GM18907 (cell line): ENCODE measurements around the gene BEX3.
"Not testable (repeated sequence)": the region's sequence is repeated elsewhere in the genome, so short reads cannot be mapped to it uniquely, and the experiment has no call there.

Source experiments
- ATAC-seq: cut with Tn5 transposase; IDR thresholded peaks from one replicate; pipeline ENCODE4 v1.9.1; 2021; ENCODE audit warnings: mild to moderate bottlenecking, moderate library complexity; ENCODE audit not compliant: unreplicated experiment

The BEX3 gene

DNA sequence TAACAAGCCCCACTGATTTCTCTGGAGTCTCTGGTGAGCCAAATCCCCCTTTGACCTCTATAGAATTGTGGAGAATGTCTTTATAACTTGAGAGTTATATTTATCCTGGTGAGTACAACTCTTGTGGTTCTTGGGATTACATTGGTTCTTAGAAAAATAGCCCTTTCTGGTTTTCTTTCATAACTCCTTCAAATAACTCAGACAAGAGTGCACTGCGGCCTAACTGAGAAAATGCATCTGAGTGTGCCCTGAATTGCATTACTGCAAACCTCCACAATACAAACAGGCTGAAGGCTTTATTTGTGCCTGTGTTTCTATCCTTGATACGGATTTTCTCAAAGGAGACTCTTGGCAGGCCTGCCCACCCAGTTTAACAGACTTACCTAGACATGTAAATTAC, 2.7 kb downstream of the BEX3 start:
- ATAC-seq = no peak

DNA sequence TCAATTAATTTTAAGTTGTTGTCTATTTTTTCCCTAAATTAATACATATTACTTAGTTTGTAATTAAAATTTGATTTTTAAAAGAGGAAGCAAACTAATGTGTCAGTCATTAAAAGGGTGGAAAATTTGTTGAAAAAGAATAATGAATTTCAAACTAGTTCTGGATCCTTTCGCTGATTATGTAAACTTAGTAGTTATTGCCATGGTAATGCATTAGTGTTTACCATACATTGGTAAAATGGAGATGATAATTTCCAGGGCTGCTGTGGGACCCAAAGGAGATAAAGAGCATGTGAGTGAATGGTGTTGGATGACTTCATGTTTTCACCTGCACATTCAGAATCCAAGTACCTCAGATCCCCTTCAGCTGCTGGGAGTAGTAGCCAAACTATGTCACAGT, 6.5 kb downstream of the BEX3 start:
- no peak for ATAC-seq

DNA sequence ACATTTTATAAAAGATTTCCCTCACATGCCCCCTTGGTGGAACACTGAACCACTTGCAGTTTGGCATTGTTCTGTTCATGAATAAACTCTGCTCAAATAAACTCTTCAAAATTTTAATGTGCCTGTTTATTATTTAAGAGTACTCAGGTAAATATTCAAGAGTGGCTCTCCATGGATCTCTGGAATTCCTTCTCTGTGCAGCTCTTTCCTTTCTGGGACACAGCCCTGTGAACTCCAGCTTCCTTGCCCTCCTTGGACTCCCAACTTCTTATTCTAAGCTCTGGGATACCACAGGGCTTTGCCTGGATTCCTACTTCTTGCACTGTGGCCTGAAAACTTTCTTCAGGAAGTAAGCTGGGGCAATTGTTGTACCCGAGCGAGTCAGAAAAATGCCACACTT, 8.3 kb downstream of the BEX3 start:
- no peak for ATAC-seq

DNA sequence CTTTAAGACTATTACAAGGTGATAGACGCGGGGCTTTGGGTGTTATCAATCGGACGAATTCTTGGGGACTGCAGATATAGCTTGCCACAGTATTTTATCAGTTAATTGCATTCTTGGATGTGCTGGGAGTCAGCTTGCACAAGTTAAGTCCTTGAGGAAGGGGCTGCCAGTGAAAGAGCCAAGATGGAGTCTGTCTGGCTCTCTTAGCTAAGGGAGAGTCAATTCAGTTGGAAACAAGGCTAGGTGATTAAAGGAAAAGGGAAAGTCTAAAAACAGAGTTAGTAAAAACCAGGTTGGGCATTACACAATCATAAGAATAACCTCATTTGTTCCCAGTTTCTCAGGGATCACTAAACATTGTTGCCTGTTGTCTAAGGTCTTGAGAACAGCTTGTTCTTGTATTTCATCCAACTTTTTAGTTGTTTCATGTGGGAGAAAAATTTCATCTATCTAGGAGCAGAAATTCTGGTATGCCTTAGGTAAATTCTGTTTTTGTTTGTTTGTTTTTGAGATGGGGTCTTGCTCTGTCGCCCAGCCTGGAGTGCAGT, 9.0 kb downstream of the BEX3 start:
- ATAC-seq = not testable (repeated sequence)

DNA sequence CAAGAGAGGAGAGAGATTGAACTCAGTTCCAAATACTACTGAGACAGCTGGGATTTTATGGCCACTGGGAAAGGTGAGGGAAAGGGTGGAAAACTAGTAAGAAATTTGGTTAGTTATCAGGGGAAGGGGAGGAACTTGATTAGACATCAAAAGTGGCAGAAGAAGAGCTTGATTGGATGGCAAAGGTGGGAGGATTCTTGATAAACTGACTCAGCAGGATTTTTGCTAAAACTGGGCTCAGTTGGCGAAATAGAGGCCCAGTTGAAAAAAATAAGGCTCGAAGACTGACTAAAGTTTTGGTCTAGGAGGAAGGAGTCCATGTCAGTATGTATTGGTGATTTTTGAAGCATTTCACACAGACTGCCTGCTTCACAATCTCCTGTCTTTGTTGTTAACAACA, 10.0 kb downstream of the BEX3 start:
- no peak for ATAC-seq

DNA sequence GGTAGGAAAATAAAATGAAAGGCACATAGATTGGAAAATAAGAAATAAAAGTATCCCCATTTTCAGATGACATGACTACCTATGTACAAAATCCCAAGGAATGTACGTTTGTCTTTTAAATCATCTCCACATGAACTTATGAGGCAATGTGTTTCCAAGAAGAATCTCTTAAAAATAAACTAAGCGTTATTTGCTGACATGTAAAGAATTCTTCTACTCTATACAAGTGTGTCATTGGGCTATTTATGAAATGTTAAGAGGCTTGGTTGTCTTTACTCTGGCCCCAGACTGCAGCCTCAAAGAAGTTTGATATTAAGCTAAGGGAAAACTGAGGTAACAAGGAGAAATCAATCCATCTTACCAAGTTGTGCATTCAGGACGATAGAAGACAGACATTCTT, 17.1 kb downstream of the BEX3 start:
- ATAC-seq = no peak

DNA sequence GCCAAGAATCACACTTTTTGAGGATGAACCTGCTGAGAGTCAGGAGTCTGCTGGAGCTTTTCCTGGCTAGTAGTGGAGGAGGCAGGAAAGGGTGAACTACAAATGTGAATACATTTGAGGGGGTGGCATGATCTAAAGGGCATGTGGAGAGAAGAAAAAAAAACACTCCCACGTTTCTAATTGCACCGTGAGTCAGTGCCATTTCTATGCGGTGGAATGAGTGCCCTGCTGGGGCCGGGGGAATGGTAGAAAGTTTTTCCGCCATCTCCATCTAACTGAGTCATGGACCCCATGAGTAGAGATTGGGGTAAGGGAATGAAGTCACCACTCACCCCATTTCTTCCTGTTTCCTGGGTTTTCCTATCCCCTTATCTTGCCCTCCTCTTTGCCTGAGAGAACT, 19.8 kb downstream of the BEX3 start:
- ATAC-seq = no peak

DNA sequence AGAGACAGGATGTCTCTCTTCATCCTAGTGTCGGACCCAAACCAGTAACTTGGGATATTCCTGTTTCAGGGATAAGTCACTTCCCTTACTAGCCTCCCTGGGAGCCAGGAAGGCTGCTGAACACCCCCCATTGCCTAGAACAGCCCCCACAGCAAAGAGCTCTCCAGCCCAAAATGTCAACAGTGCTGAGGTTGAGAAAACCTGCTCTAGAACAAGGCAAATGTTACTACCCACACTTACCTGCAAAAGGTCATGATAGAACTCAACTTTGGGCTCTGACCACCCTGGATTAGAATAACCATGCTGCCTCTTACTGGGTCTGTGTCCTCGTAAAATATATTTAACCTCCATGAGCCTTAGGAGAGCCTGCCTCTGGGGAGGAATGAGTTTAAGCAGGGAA, 20.3 kb downstream of the BEX3 start:
- ATAC-seq = no peak

DNA sequence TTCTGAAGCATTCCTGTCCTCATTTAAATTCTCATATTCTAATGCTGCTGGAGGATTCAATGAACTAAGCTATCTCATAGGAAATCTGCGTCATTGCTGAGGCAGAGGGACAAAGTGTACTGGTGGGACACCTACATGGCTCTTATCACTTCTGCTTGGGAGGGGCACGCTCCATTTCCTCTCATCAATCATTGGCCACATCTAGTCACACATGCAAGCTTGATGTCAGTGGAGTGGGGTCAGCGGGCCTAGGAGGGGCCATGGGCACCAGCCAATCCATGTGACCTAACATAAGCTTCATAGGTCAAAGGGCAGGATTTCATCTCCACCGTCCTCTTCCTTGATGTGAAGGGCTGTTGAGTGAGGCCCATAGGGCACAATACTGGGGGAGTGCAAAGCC, 21.4 kb downstream of the BEX3 start:
- no peak for ATAC-seq

DNA sequence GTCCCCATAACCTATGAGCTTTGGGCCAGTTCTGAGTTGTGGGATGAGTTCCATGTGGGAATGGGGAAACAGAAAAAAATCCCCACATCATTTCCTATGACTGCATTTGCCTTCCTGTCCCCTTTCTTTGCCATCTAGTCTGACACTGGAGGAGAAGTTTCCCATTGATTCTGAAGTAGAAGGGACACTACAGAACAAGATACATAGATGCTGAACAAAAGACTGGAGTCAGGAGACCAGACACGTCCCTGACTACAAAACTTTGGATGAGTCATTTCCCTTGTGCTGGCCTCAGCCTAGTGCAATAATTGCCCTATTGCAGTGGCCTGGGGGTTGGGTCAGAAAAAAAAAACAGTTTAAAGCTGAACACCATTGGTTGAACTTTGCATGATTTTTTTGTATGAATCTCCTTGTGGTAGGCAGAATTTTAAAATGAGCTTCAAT, 22.1 kb downstream of the BEX3 start:
- ATAC-seq = no peak

DNA sequence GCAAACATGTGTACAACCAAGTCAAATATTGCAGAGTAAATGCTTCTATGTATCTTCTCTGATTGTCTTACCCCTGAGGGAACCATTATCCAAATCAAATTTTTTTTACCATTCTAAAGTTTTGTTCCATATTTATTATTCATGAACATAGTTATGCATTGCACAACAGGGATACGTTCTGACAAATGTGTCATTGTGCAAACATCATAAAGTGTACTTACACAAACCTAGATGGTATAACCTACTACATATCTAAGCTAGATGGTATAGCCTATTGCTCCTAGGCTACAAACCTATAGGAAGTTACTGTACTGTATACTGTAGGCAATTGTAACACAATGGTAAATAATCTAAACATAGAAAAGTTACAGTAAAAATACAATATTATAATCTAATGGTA, 23.4 kb downstream of the BEX3 start:
- no peak for ATAC-seq

DNA sequence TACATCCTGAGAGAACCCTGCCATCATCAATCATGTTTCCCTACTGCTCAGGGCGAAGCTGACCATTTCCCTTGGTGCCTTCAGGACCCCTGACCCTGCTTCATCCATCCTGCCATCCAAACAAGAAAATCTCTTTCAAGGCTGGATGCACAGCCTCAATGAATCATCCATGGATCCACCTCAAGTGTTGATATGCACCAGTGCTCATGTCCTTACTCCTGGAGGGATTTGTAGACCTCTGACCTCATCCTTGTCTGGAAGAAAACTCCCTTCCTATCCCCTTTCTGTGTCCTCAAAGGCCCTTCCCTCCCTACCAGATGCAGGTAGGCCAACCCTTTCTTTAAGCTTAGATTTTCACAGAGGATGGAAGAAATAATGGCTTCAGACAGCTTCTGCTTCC, 24.6 kb downstream of the BEX3 start:
- no peak for ATAC-seq

DNA sequence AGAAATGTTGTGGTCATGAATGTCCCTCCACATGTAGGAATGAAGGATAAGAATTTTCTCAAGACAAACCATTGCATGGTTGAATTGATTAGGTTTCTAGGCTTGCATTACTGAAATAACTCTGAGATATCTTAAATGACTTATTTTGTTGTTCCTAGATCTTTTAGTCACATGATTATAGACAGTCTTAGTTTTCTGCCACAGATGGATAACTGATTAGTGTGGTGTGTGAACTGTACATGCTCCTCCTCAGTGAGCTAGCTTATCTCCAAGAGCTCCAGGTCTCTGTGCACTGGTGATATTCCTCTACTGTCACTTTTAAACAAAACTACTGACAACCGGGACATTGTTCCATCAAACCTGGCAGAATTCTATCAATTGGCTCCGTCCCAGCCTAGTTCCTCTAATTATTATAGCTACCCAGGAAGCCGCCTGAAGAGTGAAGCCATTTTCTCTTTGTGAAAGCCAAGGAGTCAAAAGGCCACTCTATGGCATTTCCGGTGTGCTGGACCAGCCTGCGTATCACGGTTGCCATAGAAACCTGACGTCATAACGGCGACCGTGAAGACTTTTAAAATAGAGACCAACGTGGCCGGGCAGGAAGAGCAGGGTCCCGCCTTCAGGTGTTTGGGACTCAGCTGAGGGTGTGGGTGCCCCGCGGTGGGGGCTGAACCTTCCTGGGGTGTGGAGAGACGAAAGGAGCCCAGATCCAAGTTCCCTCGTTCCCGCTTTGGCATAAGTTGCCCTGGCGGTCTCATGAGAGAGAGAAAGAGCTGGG, 28.1 kb downstream of the BEX3 start:
- peak; percentile 96 for ATAC-seq

DNA sequence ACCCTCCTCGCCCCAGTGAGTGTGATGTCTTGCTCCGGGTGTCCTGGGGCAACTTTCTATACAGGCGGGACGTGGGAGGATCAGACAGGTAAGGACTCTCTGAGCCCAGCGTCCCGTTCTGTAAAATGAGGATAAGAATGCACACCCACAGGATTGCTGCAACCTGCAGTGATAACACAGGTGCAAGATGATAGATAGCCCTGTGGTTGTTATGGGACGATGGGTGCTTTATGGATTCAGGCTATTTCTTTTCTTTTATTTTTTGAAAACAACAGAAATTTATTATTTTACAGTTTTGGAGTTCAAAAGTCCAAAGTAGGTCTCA, 28.6 kb downstream of the BEX3 start:
- no peak for ATAC-seq

DNA sequence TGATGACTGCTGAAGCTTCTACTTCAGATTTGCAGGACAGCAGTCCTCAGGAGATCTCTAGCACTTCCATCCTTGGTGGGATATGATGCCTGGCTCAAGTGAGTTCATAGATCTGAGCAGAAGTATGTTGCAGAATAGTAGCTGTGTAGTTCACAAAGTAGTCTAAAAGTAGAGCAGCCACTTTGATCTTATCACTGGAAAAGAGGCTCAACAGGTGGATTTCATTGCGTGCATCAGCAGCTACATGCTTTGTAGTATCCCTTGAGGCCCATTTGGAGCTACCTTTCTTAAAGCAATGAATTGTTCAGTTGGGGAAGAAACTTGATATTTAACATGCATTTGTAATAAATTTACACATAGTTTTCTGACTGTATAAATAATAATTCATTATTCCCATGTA, 29.9 kb downstream of the BEX3 start:
- ATAC-seq = no peak

DNA sequence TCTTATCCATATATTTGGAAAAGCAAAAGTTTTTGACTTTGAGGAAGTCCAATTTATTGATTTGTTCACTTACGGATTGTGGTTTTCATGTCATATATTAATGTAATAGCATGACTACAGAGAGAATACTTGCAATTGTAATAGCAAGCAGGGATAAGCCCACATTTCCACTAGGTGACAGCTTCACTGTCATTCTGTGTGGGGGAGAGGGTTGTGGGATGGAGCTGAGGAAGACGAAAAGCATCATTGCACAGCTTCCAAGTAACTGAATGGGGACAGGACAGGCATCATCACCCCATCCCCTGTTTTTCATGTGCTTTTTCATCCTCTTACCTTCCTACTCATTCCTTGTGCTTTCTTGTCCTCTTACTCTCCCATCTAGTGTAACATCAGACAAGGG, 31.4 kb downstream of the BEX3 start:
- ATAC-seq = no peak

DNA sequence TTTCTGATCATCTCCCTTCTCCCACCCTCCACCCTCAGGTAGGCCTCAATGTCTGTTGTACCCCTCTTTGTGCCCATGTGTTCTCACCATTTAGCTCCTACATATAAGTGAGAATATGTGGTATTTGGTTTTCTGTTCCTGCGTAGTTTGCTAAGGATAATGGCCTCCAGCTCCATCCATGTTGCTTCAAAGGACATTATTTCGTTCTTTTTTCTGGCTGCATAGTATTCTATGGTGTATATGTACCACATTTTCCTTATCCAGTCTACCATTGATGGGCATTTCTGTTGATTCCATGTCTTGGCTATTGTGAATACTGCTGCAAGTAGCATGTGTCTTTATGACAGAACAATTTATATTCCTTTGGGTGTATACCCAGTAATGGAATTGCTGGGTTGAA, 35.4 kb downstream of the BEX3 start:
- not testable (repeated sequence) for ATAC-seq

DNA sequence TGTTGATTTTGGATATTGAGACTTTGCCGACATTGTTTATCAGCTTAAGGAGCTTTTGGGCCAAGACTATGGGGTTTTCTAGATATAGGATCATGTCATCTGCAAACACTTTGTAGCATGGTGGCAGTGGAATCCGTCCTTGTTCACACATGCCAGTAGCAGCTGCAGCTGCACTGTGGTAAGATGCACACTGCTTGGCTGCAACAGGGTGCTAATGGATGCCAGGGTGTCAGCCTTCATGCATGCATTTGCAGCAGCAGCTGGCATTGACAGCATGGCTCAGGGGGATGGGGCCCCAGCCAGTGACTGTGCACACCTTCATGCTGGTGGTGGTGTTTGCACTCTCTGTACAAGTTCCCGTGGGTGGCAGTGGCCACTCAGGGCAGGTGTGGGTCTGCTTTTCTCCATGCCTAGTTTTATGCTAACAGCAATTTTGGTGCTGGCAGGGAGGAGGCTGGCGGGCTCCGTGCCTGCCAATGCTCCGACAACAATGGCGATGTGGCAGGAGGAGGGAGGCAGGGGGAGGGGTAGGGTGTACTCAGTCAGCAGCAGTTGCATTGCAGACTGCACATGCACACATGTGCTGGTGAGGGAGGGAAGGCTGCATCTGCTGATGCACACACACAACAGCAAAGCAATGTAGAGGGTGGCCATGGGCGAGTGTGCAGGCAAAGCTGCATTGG, 37.5 kb downstream of the BEX3 start:
- no peak for ATAC-seq

DNA sequence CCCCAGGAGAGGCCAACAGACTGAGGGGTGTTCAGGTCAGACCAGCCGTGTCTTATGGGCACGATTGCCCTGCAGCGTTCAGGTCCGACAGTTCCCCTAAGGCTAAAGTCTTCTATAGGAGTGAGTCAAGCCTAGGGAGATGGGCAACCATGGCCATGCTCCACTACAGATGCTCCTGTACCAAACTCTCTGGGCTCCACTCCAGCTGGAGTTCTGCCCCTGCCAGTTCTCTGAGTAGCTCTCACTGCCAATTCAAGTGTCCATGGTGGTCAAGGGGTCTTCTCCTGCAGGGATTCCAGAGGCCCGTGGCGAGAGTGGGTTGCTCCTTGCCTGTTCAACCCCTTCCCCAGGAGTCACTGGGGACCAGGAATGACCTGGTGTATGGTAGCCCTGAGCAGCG, 38.2 kb downstream of the BEX3 start:
- ATAC-seq = no peak

DNA sequence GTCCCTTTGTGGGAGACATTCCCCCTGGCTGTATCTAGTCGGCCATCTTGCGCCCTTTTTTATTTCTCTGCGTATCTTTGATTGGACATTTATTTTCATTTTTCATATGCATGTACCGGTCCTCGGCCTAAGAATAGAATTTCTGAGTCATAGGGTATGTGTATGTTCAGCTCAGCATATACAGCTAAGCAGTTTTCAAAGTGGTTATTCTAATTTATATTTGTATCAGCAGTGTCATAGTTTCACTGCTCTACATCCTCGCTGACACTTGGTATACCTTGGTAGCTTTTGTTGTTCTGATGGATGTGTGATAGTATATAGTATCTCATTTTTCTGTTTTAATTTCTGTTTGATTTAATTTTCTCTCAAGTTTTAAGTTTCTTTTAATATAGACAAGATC, 38.7 kb downstream of the BEX3 start:
- no peak for ATAC-seq

DNA sequence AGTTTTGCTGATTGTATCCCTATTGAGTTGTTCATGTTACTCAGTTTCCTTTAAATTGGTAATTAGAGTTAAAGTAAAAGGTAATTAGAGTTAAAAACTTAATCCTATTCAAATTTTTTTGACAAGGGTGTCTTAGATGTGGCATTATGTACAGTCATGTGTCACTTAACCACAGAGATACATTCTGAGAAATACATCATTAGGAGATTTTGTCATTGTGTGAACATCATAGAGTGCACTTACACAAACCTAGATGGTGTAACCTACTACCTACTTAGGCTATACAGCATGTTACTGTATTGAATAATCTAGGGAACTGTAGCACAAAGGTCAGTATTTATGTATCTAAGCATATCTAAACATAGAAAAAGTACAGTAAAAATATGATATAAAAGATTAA, 39.2 kb downstream of the BEX3 start:
- no peak for ATAC-seq

DNA sequence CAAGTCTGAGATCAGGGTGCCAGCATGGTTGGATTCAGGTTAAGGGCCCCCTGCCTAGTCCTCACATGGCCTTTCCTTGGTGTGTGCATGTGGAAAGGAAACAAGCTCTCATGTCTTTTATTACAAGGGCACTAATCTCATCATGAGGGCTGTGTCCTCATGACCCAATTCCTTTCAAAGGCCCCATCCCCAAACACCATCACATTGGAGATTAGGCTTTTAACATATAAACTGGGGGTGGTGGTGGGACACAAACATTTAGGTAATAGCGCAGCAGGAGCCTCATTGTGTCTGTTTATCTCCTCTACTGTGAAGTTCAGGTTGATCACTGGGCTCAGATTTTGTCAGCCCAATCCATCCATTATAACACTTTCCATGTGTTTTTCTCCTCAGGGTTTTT, 41.0 kb downstream of the BEX3 start:
- ATAC-seq = no peak

DNA sequence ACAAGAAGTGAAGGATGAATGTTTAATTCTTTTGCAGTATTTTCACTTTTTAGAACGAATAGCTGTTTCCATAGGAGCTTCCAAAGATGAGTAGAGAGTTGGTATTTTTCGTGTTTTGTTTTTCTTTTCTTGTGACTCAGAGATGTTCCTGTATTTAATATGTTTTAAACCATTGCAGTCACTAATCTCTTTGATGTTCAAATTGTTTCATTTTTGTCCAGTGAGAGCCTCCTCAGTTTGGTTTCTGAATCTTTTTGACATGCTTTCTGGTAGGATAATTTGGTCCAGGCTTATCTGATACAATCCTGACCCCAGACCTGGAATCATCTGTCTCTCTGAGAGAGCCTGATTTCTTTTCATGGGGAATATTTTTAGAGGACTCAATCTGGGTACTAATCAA, 41.6 kb downstream of the BEX3 start:
- ATAC-seq = no peak
